ENCODE results near the gene RPH3AL. TPM values are rescaled to one million over a fixed set of nuclear protein-coding genes. Genes with fewer than 3 reads are reported as not detected.

RPH3AL gene
- total RNA-seq, 4 donors from 2014 or later: 13.0 to 49.2 (median 26.9) TPM

DNA sequence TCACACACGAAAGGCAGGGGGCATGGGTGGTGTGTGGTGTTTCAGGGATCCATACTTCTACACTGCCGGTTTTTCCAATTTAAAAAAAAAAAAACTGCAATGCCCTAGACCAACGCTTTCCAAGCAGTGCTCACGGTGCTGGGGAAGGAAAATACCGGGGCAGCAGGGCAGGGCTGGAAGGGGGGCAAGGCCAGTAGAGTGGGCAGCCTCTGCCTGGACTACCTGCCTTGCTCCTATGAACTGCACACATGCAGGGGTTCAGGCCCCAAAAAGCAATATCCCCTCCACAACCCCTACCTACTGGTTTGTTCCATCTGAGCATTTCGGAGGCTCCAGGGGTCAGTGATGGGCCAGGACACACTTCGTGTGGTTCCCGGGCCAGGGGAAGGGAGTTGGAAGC lies 29.4 kb downstream of the RPH3AL start:
- TF ChIP-seq, protein P1, sequence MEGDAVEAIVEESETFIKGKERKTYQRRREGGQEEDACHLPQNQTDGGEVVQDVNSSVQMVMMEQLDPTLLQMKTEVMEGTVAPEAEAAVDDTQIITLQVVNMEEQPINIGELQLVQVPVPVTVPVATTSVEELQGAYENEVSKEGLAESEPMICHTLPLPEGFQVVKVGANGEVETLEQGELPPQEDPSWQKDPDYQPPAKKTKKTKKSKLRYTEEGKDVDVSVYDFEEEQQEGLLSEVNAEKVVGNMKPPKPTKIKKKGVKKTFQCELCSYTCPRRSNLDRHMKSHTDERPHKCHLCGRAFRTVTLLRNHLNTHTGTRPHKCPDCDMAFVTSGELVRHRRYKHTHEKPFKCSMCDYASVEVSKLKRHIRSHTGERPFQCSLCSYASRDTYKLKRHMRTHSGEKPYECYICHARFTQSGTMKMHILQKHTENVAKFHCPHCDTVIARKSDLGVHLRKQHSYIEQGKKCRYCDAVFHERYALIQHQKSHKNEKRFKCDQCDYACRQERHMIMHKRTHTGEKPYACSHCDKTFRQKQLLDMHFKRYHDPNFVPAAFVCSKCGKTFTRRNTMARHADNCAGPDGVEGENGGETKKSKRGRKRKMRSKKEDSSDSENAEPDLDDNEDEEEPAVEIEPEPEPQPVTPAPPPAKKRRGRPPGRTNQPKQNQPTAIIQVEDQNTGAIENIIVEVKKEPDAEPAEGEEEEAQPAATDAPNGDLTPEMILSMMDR (IDR thresholded peaks at IDR 0.05; ENCODE audit: low read depth): no peak

DNA sequence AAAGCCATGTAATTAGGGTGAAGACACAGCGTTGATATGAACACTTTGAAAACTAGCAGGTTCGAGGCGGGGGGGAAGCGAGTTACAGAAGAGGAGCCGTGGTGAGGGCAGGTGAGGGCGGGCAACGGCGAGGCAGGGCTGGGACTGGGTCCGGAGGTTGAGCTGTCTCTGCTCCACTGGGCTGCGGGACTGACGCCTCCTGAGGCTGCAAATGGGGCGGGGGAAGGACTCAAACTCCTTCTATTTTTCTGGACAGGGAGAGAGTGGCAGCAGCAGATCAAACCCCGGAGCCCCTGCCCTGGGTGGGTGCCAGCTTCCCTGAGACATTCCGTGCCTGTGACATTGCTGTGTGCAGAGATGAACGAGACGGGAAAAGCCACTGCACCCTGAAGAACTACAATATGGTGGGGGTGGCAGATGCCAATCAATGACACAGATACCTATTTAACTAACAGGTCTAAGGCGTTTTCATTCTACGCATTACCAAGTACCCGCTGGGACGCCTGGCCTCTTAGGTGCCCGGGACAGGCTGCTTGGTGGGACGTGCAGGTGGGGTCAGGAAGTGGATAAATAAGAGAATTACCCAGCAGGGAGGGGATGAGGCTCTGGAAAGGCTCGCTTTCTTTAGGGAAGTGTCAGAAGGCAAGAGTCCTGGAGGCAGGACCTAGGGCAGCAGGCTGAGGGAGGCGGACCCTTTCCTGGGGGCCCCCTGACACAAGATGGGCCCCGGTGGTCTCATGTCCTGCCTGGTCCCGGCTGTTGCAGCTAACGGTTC lies 30.4 kb downstream of the RPH3AL start:
- TF ChIP-seq, protein P1 (IDR thresholded peaks at IDR 0.05; ENCODE audit: low read depth): no peak

DNA sequence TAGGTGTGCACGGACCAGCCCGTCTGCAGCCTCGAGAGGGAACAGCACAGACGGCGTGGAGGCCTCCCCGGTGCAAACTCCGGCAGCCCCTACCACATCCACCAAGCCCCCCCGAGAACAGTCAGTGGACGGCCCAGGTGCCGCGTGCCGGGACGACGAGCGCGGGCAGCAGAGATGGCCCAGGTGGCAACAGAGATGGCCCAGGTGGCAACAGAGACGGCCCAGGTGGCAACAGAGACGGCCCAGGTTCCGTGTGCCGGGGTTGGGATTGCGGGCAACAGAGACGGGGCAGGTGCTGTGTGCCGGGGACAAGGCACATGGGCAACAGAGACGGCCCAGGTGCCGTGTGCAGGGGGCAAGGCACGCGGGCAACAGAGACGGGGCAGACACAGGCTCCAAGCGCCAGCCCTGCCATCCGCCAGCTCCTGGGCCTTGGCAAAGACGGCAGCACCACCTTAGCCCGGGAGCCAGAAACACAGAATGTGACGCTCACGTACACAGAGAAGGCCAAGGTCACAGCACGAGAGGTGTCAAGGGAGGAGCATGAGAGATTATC lies 31.1 kb downstream of the RPH3AL start:
- TF ChIP-seq, protein P1 (IDR thresholded peaks at IDR 0.05; ENCODE audit: low read depth): no peak

DNA sequence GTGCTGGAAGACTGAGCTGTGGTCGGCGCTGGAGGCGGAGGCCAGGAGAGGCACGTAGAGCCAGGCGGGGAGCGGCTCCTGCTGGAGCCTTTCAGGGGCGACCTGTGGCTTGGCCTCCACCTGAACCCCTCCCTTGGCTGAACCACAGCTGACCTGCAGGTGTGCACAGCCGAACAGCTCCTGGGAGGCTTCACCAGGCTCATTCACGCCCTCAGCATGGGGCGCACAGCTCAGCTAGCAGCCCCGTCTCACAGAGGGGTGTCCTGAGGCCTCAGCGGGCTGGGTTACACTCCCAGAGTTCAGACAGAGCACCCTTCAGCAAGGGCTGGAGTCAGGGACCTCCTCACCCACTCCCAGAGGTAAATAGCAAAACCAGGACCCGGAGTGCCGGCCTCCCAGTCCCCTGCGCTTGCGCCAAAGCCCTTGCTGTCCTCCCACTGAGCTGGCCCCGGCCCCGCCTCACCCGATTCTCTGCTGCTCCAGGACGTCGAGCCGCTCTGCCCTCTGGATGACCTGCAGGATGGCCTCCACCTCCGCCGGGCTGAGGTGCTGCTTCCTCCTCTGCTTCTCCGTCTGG lies 31.7 kb downstream of the RPH3AL start:
- TF ChIP-seq, protein P1 (IDR thresholded peaks at IDR 0.05; ENCODE audit: low read depth): no peak

DNA sequence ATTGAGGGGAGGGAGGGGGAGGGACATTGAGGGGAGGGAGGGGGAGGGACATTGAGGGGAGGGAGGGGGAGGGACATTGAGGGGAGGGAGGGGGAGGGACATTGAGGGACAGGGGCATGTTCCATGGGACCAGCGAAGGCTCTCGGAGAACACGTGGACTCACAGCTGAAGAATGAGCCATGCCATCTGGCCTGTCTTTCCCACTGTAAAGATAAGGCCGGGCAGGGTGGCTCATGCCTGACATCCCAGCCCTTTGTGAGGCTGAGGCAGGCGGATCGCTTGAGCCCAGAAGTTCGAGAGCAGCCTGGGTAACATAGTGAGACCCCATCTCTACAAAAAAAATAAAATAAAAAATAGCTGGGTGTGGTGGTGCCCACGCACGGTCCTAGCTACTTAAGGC lies 32.5 kb downstream of the RPH3AL start:
- TF ChIP-seq, protein P1 (IDR thresholded peaks at IDR 0.05; ENCODE audit: low read depth): no peak

DNA sequence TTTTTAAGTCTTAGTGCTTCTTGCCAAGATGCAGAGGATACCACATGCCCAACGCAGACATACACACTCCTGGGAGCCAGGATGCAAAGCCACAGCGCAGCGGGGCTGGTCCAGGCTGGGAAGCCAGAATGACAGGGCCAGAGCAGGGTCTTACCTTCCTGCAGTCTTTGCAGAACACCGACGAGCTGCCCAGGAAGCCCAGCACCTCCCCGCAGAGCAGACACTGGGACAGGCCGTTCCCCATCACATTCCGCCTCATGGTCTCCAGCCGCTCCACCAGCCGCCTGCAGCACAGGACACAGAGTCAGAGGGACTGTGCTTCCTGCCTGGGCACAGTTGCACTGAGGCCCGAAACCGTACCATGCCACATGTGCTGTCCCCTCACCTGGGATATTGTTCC lies 33.3 kb downstream of the RPH3AL start:
- TF ChIP-seq, protein P1 (IDR thresholded peaks at IDR 0.05; ENCODE audit: low read depth): no peak

DNA sequence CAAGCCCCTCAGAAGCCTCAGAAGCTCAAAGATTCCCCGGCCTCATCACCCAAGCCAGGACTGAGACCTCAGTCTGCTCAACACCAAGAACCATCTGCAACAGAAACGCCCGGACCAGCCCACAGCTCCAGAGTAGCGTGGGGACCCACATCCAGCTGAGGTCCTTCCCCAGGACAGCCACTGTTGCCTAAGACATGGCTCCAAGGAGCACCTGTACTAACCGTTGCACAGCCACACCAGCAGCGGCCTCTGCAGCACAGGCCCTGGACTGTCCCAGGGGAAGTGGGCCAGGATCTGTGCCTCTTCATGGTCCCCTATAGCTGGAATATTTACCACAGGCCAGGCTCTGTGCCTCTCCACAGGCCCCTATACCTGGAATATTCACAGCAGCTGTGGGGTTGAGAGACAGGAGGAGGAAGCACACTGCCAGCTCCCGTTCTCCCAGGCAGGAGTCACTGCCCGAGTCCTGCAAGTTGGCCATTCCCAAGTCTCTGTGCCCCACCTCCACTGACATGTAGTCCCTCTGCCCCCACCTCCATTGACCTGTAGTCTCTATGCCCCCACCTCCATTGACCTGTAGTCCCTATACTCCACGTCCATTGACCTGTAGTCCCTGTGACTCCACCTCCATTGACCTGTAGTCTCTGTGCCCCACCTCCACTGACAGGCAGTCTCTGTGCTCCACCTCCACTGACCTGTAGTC lies 38.5 kb downstream of the RPH3AL start:
- TF ChIP-seq, protein P1 (IDR thresholded peaks at IDR 0.05; ENCODE audit: low read depth): no peak
